ENCODE measurements around the gene BMPR1A.
"Not testable (repeated sequence)": the region's sequence is repeated elsewhere in the genome, so short reads cannot be mapped to it uniquely, and the experiment has no call there.

The BMPR1A gene

DNA sequence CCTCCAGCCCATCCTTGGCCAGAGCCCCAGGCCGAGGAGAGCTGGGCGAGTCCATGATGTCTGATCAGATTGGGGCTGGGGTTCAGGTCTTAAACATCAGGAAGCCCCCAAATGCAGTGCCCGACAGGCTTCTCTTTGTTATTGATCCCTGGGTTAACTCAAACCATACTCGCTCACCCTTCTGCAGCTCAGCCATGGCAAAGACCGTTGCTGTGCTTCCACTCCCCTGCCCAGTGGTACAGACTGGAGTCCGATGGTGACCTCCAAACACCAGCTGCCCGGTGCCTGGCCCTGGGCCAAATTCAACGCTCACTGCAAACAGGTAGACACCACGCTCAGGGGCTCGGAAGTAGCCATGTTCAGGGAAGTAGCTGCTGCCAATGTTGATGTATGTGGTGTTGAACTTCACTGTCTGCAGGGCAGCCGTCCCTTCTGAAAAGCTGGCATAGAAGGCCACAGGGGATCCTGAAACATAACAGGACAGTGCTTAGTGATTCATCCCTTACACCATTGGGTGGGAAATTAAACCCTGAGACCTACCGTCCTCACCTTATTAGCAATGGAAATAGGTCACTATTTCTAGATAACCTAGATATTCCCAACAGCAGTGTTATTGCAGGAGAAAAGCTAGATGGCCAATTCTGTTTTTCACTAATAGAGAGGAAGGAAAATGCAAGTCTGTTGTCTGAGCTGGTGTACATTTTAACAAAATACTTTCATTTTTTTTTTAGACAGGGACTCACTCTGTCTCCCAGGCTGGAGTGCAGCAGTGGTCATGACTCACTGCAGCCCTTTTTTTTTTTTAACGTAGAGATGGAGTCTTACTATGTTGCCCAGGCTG is 180.5 kb downstream of the BMPR1A start:
- DNase-seq (ENCODE audit: low read depth in 2 of 3, low spot score in 1 of 3): no peak

DNA sequence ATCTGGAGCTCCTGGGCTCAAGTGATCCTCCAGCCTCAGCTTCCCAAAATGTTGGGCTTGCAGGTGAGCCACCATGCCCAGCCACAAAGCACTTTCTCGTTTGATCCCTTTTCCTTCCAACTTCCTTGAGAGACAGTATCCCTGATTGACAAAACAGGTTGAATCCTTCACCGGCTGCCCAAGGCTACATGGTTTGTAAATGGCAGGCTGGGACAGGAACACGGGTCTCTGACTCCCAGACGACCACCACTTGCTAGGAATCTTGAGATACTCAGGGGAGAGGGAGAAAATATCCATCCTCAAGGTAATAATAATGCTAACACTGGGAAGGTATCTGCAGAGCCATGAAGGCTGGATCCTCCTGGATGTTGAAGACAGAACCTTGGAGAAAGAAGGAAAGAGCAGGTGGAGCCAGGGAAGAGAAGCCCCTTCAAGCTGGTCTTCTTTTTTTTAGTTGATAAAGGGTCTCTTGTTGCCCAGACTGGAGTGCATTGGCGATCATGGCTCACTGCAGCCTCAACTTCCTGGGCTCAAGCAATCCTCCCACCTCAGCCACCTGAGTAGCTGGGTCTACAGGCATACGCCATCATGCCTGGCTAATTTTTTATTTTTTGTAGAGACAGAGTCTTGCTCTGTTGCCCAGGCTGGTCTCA is 181.2 kb downstream of the BMPR1A start:
- DNase-seq (ENCODE audit: low read depth in 2 of 3, low spot score in 1 of 3): no peak

DNA sequence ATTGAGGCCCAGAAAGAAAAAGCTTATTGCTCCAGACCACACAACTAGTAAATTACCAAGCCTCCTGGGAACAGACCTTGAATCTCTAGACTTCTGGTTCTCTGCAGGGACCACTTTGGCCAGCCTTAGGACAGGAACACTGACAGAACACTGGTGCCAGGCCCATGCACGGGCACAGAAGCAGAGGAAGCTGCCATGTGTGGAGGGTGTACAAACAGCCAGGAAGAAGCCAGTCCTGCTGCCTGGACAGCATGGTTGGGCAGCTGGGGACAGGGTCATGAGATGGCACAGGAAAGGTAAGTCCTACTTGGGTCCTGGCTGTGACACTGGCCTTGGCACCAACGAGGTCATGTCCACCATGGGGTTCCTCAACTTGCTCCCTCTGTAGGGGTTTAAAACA is 181.8 kb downstream of the BMPR1A start:
- DNase-seq (ENCODE audit: low read depth in 2 of 3, low spot score in 1 of 3): no peak

DNA sequence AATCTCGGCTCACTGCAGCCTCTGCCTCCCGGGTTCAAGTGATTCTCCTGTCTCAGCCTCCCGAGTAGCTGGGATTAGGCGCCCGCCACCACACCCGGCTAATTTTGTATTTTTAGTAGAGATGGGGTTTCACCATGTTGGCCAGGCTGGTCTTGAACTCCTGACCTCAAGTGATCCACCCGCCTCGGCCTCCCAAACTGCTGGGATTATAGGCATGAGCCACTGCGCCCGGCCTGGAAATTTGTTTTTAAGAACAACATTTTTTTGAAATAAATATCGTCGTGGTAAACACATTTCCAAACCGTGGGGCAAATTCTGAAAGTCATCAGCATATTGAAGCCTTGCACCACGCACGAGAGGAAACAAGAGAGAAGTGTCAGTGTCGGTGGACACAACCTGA is 183.7 kb downstream of the BMPR1A start:
- DNase-seq (ENCODE audit: low read depth in 2 of 3, low spot score in 1 of 3): not testable (repeated sequence)

DNA sequence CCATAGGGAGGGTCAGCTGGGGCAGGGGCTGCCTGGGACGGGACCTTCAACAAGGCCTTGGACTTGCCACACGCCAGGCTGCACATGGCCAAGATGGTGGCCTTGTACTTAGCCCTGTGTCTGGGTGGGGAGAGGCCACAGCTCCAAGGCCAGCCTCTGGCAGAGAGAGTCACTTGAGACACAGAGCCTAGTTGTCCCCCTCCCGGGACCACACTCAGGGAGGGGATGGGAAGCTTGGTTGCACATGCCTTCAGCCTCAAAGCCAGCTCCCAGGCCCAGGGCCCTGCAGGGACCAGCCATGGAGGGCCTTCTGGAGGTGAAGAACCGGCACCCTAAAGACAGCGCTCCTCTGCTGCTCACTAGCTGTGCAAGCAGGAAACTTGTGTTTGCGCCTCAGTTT is 184.3 kb downstream of the BMPR1A start:
- no peak for DNase-seq (ENCODE audit: low read depth in 2 of 3, low spot score in 1 of 3)

DNA sequence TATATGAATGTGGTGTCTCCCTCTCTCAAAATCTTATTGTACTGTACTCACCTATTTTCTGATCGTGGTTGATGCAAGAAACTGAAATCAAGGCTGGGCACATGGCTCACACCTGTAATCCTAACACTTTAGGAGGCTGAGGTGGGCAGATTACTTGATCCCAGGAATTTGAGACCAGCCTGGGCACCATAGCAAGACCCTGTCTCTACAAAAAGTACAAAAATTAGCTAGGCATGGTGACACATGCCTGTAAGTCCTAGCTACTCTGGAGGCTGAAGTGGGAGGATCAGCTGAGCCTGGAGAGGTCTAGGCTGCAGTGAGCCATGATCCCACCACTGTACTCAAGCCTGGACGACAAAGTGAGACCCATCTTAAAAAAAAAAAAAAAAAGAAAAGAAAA is 185.0 kb downstream of the BMPR1A start:
- no peak for DNase-seq (ENCODE audit: low read depth in 2 of 3, low spot score in 1 of 3)

DNA sequence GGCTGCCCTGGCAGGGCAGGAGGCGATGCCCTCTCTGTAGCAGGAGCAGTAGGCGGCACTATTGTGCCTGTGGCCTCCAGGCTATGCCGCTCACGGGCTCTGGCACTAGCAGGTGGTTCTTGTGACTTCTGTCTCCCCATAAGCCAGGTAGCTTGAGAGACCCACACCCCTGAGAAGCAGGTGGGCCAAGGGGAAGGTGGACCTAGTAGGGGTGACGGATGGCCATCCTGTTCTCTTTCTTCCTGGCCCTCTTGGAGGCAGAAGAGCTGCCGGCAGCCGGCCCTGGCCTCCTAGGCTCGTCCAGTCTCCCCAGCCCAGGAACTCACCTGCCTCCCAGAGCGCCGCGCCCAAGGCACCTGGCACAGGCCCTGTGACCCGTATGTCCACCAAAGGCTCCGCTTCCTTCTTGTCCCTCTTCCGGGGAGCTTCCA is 185.6 kb downstream of the BMPR1A start:
- DNase-seq (ENCODE audit: low read depth in 2 of 3, low spot score in 1 of 3): no peak

DNA sequence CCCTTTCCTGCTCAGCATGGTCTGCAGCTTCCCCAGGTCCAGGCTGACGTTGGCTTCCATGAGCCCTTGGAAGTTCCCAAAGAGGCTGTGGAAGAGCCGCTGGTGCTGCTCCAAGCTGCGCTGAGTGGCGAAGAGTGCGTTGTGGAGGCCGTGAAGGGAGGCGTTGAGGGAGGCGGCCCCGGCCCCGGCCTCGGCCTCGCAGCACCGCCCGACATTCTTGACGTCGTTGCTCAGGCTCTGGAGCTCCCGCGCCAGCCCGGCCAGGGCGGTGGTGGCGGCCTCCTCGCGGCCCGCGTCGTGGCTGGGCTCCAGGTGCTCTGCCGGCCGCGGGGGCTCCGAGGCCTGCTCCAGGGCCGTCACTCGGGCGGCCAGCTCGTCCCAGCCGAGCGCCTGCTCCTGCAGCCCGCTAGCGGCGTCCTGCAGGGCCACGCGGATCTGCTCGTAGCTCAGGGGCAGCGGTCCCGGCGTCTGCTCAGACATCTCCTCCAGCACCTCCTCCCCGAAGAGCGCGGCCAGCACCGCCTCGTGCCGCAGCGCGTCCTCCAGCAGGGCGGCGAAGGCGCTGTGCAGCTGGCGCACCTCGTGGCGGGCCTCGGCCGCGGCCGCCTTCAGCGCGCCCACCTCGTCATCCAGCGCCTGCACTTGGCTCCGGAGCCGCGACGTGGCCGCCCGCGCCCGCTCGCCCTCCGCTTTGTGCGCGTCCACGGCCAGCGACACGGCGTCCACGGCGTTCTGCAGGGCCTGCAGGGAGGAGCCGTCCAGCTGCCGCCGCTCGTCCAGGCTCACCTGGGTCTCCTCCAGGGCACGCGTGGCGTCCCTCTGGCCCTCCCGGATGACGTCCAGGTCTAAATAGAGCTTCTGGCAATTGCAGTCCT is 186.3 kb downstream of the BMPR1A start:
- no peak for DNase-seq (ENCODE audit: low read depth in 2 of 3, low spot score in 1 of 3)

DNA sequence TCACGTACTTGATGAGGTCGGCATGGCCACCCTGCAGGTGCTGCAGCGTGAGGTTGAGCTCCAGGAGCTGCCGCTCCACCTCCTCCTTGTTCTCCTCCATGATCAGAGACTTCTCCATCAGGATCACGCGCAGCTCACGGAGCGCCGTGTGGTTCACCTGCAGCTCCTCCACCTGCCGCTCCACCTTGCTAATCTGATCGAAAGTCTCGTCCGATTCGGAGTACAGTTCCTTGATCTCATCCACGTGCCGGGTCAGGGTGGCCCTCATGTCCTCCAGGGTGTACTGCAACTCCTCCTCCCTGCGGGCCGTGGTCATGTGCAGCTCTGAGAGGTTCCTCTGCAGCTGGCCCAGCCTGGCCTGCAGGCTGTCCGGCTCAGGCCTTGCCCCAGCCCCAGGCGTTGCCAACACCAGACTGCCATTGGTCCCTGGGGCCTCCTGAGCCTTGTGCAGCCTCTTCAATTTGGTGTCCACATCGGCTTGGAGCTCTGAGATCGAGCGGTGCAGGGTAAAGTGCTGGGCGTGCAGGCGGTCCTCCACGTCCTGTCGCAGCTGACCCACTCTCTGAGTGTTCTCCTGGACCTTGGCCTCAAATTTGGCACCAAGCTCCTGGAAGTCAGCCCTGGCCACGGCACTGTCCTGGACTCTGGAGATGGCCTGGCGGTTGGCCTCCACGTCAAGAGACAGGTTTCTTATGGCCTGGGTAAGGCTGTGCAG is 187.1 kb downstream of the BMPR1A start:
- DNase-seq (ENCODE audit: low read depth in 2 of 3, low spot score in 1 of 3): no peak

DNA sequence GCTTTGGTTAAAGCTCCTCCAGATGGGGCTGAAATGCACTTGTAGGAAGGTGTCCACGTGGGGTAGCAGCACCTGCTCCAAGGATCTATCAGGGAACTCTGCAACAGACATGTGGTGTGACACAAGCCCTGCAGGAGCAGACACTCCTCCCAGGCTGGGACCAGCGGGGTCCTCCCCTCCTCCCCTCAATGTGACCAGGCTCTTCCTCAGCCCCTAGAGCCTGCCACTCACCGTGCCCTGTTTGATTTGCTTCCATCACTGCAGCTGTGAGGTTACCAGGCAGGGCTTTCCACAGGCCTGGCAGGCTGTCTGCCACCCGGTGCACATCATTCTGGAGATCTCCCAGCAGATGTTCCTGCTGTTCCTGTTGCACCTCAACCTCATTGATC is 187.6 kb downstream of the BMPR1A start:
- DNase-seq (ENCODE audit: low read depth in 2 of 3, low spot score in 1 of 3): no peak

DNA sequence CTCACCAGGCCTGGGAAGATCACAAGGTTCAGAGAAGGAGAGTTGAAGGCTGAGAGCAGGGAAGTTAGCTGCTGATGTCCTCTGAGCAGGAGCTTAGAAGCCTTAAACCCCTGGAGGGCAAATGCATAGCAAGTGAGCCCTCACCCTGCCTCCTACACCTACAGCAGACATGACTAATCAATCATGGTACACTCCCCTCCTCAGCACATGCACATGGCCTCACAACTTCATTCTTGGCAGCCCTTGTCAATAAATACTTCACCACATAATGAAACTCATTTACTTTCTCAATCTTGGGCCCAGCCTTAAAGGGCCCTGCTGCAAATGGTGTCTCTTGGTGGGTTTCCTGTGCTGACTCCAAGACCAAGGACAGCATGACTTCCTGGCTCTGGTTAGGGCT is 188.1 kb downstream of the BMPR1A start:
- DNase-seq (ENCODE audit: low read depth in 2 of 3, low spot score in 1 of 3): no peak

DNA sequence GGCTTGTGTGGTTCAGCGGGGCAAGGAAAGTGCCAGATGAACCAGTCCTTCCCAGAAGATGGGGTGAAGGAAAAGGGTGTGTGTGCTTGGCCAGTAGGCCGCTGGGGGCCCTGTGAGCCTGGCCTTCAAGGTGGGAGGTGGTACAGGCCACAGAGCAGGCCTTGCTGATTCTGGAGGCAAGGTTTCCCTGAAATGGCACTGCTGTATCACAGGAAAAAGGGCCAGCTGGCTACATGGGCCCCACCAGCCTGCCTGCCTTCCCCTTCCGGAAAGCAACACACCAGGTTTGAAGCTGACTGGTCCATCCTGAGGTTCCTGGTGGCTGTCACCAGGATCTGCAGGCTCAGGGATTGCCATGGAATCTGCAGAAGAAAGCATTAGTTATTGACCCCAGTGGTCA is 188.5 kb downstream of the BMPR1A start:
- DNase-seq (ENCODE audit: low read depth in 2 of 3, low spot score in 1 of 3): no peak

DNA sequence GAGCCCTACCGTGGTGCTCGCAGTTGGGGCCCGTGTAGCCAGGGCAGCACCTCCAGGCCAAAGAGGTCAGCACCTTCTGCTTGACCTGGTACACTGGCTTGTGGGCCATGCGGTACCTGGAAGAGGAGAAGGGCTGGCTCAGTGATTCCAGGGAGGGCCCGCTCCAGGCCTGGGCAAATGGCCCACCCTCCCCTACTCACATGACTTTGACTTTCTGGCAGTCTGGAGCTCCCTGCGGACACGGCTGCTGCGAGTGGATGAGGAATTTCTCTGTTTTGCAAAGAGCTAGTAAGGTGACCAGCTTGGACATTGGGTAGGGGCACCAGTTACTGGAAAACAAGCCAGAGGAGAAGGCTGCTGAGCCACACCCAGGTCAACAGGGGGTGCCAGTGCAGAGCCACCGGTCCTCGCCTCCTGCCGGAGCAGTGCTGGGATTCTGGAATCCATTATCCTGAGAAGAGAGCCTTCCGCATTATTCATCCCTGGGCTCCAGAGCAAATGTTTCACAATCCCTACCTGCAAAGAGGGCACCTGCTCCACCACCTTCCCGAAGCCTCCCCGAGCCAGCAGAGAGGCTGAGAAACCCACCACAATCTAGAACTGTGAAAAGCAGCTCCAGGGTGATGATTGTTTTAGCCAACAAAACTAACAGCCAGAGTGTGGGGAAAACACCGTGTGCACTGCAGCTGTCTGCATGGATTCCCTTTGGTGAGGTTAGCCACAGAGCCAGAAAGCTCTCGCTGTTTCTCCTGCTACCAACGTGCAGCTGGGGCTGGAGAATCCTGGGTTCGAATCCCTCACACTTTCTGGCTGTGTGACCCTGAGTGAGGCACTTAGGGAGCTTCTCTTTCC is 189.2 kb downstream of the BMPR1A start:
- DNase-seq (ENCODE audit: low read depth in 2 of 3, low spot score in 1 of 3): no peak

DNA sequence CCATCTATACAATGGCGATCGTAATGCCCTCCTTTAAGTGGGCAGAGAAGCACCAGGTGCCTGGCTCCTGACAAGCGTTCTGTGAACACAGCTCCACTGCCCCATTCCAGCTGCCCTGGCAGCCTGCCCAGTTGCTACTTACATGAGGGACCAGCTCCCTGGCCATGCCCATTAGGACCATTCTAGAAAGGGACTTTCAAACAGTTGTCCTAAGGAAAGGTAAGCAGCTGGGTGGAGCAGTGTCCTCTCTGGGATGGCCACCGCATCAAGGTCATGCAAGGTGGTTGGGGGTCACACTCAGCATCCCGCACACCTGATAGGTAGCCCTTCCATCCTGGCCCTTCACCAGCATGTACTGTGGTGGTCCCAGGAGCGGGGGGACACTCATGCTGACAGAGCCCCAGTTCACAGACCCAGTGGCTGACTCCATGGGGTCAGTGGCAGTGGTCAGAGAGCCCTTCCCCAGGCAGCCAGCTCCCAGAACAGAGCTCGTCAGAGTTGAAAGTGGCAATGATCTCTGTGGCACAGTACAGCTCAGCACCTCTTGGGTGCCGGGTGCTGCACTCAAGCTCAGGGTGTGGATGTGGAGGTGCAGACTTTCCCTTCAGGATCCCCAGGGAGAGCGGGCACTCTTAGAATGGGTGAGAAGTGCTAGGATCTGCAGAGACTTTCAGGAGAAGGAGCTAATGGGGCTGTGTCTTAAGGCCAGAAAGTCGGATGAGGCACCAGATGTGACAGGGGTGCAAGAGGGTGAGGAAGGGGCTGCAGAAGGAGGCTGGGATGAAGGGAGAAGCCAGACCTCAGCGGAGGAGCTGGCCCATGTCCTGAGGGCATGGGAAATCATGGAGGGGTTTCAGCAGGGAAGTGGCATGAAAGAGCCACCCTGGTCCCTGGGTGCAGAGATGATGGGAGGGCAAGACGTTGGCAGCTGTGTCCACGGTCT is 190.1 kb downstream of the BMPR1A start:
- no peak for DNase-seq (ENCODE audit: low read depth in 2 of 3, low spot score in 1 of 3)

DNA sequence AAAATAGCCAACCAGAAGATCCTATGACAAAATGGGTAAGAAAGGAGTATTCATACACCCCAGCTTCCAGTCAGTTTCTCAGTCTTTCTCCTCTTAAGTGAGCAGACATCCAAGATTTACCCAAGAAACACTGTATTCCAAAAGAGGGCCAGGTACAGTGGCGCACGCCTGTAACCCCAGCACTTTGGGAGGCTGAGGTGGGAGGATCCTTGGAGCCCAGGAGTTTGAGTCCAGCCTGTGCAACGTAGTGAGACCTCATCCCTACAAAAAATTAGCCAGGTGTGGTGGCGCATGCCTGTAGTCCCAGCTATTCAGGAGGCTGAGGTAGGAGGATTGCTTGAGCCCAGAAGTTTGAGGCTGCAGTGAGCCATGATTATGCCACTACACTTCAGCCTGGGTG is 191.4 kb downstream of the BMPR1A start:
- not testable (repeated sequence) for DNase-seq (ENCODE audit: low read depth in 2 of 3, low spot score in 1 of 3)

DNA sequence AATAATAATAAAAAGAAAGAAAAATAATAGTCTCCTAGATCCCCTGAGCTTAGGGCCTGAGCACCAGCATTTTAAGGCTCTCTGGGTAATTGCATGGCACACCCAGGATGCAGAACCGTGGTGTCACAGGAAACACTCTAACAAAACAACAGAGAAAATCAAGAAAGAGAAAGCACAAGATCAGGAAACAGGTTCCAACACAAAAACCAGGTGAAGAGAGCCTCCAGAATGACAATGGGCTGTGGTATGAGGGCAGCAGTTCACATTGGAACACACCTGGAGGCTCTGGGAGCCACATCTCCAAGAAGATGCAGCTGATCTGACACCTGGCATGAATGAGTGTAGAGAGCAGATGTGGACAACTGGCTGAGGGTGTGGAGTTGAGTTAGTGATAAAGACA is 193.9 kb downstream of the BMPR1A start:
- DNase-seq (ENCODE audit: low read depth in 2 of 3, low spot score in 1 of 3): no peak

DNA sequence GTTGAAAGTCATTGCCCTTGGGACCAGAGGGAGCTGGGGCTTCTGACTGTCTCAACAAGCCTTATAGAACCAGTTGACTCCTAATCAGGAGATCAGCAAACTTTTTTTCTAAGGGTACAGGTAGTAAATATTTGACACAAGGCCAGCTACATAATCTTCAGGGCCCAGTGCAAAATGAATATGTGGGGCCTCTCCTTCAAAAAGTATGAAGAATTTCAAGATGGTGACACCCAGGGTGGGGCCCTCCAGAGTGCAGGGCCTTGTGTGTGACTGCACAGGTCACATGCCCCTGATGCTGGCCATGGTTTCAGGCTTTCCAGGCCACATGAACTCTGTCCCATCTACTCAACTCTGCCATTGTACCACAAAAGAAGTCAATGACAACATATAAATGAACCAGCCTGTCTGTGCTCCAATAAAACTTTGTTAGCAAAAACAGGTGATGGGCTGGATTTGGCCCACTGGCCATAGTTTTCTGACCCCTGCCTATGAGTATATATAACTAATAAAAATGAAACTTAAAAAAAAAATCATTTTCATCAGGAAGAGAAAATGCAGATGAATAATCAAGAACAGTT is 194.9 kb downstream of the BMPR1A start:
- DNase-seq (ENCODE audit: low read depth in 2 of 3, low spot score in 1 of 3): no peak

DNA sequence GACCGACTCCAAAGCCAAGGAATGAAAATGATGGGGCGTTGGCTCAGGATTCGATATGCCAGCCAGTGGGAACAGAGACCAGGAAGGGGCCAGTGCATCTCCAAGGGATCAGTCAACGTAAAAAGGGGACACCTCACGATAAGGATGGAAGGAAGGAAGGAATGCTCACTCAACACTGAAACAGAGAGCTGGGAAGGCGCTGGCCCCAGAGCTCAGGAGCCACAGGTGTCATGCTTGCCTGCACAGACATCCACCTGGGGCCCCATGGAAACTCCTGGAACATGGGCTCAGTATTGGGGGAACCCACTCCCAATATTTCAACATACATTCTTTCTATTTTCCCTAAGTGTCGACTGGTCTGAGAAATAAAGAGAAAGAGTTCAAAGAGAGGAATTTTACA is 195.7 kb downstream of the BMPR1A start:
- no peak for DNase-seq (ENCODE audit: low read depth in 2 of 3, low spot score in 1 of 3)

DNA sequence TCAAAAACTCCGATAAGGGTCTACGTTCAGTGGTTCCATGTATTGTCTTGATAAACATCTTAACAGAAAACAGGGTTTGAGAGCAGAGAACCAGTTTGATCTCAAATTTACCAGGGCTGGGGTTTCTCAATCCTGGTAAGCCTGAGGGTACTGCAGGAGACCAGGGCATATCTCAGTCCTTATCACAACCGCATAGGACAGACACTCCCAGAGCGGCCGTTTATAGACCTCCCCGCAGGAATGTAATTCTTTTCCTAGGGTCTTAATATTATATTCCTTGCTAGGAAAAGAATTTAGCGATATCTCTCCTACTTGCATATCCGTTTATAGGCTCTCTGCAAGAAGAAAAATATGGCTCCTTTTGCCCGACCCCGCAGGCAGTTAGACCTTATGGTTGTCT is 196.3 kb downstream of the BMPR1A start:
- not testable (repeated sequence) for DNase-seq (ENCODE audit: low read depth in 2 of 3, low spot score in 1 of 3)
